NCI-H748 (cell line): Measurements from ENCODE around the gene CLCN7.
A peak's percentile ranks its signal among the peaks of the same experiment; 100 is the strongest.

Source experiments
- DNase-seq: peaks from one replicate; lab custom pipeline; 2025; ENCODE audit not compliant: unreplicated experiment; lab: John Stamatoyannopoulos, UW

Gene CLCN7

DNA sequence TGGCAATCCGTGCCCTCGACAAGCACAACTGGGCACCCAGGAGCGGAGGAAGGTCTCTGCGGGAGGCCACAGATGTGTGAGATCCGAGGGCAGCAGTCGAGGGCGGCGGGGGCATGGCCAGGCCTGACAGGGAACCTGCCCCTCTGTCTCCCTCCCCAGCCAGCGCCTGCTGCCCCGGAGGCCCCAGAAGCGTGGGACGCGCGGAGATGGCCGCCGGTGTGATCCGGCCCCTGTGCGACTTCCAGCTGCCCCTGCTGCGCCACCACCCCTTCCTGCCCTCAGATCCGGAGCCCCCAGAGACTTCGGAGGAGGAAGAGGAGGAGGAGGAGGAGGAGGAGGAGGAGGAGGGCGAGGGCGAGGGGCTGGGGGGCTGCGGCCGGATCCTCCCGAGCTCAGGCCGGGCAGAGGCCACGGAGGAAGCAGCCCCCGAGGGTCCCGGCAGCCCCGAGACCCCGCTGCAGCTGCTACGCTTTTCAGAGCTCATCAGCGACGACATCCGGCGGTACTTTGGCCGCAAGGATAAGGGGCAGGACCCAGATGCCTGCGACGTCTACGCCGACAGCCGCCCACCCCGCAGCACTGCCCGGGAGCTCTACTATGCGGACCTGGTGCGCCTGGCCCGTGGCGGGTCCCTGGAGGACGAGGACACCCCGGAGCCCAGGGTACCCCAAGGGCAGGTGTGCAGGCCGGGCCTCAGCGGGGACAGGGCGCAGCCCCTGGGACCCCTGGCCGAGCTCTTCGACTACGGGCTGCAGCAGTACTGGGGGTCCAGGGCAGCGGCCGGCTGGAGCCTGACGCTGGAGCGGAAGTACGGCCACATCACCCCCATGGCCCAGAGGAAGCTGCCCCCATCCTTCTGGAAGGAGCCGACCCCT is 42.2 kb downstream of the CLCN7 start:
- DNase-seq, result no peak

DNA sequence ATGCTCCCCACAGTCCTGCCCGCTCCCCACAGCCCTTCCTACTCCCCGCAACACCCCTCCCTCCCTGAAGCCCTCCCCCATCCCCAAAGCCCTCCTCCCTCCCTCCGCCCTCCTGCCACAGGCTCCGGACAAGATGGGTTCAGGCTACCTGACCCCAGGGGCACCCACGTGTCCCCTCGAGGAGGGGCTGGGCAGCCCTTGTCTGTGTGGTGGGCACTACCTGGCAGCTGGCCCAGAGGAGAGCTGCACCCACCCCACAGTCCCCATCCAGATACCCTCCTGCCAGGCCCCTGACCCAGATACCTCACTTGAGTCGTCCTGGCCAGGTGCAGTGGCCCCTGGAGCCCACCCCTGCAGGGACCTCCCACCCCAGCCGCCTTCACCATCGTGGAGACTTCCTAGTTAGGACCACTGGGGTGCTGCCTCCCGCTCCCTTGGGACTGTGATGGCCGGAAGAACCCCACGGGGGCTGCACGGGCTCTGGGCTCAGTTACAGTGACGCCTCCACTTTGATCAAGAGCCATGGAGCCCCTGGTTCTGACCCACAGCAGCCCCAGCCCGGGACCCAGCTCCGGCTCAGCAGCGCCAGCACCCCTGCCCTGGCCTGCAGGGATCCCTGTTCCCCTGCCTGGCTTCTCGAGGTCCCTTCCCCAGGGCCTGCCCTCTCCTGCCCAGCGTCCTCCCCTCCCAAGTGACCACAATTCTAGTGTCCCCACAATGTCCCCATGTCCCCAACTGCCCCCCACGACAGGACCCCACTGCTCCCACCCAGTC is 43.1 kb downstream of the CLCN7 start:
- DNase-seq, result no peak

DNA sequence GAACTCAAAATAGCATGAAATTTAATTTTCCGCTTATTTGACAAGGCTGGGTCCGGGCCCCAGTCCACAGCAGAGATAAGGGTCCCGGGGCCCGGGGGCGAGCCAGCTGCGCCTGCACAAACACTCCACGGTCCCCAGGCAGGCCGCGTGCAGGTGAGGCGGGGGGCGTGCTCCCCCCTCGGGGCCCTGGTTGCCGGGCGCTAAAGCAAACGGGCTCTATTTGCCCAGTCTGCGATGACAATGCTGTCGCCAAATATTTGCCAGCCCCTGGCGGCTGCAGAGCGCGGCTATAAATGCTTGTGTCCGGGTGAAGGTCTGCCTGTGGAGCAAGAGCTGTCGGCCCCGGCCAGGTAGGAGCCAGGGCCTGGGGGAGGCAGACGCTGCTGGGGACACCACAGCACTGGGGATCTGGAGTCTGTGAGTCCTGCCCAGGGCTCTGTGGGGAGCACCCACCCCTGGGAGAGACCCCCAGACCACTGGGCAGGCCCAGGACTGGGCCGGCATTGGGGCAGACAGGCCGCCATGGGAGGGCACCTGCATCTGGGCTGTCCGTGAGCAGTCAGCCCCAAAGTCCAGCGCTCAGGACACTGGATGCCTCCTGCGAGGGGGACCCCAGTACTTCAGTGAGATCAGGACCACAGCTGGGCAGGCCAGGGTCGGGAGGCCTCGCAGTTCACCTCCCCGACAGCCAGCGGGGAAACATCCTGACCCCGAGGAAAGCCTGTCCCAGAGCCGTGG is 43.9 kb downstream of the CLCN7 start, which contains the start of gene PERCC1:
Gene PERCC1 (plus strand): TSS at position 320 of the 738 bp plus-strand sequence. CDS start 1,516 bp downstream, outside the sequence.
- DNase-seq, result peak; percentile 60

DNA sequence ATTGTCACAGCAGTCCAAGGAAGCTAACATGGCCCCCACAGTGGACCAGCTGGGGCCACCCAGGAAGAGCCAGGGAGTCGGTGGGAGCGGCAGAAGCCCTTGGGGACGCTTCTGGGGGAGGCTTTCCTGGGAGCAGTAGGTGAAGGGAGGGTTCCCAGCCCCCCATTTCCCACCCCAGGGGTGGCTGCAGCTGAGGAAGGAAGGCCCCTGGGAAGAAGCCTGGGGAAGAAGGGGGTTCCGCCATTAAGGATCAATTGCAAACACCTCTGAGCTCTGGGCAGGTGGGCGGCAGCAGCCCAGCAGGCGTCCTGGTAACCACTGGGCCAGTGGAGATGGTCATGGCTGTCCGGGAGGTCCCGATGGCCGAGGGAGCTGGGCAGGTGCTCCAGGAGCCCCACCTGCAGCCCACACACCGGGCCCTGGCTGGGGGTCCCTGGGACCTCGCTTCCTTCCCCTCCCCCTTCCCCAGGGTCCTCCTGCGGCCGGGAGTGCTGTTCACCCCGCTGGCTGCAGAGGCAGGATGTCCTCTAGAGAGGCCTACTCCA is 44.5 kb downstream of the CLCN7 start:
- no peak for DNase-seq

DNA sequence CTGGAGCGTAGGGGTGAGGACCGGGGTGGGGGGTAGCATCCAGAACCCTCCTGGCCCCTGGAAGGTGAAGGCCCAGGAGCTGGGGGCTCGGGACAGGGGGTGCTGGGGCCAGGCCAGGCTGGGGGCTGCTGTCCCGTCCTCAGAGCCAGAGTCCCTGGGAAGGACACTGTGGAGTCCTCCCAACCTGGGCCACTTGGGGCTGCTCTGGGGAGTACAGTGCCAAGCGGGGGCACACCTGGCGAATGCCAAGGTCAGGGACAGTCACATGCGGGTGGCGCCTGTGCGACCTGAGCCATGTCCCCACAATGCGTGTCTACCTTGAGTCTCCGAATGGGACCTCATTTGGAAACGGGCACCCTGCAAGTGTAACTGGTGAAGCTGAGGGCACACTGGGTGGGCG is 45.2 kb downstream of the CLCN7 start:
- no peak for DNase-seq

DNA sequence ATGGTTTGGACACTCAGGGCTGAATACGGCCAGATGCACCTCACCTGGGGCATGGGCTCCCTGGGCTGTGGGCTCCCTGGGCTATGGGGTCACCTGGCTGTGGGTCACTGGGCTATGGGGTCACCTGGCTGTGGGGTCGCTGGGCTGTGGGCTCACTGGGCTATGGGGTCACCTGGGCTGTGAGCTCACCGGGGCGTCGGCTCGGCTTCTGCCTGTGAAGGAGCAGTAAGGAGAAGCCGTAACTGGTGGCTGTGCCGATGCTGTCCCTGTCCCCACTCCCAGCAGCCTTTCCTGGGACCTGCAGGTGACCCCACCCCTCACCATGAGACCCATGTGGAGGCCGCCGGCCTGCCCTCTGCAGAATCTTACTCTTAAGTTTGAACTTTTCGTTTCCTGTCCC is 45.8 kb downstream of the CLCN7 start:
- no peak for DNase-seq

DNA sequence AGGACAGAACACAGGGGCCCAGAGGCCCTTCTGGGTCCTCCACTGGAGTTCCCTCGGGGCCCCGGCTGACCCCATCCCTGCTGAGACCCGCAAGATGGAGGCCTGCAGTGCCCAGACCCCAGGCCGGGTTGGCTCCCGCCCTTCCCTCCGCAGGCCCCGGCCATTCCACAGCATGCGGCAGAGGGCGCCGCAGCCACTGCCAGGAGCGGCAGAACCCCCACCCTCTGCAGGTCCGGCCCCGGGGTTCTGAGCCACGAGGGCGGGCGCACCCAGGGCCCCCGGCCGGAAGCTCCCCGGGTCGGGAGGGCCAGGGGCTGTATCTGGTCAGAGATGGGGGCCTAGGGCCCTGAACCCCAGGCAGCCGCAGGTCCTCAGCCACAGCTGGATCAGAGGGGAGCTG is 46.3 kb downstream of the CLCN7 start:
- no peak for DNase-seq

DNA sequence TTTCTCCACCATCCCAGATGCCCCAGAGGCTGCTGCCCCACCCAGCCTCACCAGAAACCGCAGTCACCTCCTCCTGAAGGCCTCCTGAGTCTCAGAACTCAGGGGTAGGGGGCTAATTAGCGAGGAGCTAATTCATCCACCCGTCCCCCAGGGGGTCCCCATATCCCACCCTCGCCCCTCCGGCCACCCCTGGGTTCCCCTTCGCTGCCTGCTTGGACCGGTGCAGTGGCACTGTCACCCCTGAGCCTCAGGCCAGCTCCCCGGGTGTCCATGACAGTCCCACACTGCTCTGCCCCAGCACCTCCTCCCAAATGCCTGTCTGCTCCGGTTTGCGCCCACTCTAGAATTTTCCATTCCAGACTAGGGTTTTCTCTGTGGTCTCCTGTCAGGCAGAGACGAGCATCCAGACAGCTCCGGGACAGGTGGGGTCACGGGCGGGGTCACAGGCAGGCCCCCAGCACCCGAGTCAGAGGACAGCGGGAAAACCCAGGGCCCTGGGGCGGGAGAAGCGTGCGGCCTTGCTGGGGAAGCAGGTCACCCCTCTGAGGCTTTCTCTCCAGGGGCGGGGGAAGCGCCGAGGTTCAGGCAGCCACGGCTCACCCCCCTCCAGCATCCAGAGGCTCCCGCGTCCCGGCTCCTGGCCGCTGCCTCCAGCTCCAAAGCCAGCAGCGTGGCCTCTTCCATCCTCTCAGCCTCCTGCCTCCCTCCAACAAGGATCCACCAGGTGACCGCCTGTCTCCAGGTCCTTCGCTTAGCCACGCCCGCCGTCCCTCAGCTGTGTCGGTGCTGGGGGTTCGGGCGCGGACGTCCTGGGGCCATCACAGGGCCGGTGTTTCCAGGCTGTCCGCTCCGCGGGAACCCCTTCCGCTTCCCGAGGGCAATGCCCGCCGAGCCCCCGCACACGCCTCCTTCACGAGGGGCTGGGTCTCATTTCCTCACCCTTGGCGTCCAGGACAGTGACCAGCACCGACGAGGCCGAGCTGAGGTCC is 47.1 kb downstream of the CLCN7 start:
- DNase-seq, result no peak

DNA sequence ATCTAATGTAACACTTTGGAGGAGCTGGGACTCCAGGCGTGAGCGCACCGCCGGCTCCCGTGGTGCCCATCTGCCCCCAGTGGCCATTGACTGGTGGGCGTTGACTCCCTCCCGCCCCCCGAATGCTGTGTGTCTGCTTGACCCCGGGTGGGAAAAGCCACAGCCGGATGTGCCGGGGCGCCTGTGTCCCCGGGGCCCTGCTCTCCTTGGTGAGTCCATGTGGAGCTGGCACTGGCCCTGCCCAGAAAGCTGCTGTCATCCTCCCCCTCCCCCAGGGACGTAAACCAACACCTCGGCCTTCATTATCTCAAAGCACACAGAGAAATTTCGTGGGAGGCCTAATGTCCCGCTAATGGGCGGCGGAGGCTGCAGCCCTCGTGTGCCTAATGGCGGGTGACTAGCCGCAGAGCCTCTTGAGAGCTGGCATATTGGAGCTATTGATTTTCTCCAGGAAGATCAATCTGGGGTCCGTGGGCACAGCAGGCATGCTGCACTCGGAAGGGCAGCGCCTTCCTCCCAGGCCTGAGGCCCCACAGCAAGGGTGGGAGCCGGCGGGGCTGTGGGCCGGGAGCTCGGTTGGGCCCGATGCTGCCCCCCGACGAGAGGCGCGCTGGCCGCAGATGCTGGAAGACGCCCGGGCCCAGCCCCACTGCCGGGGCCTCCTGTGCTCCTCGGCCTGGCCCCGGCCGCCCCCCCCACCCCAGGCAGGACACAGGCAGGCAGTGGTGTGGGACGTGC is 47.9 kb downstream of the CLCN7 start:
- peak; percentile 25 for DNase-seq

DNA sequence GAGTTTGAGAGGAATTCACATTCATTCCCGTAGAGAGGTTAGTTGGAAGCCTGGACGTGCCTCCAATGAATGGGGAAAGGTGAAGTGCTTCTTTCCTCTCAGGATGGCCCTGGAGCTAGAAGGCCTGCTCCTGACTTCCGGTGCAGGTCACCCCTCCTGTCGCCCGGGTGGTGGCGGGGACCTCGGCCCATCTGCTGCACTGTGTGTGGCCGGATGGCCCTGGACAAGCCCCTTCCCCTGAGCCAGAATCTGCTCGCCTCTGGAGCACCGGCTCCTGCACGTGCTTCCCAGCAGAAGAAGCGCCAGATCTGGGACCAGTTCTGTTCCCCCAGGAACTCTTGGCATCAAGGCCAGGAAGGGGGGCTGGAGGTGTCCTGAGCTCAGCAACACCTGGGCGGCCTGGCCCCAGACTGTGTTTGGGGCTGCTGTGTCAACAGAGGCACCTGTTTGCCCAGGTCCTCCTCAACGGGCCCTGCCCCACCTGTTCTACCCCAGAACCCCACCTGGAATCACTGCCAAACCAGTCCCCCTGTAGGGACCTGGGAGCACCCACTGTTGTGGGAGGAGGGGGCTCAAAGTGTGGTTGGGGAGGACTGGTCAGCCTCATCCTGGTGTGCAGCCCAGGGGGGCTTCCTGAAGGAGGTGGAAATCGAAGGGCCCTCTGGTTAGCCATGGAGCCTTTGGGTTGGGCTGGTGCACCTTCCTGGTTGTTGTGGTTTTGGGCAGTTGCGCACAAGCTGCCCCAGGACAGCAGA is 49.0 kb downstream of the CLCN7 start:
- DNase-seq, result no peak

DNA sequence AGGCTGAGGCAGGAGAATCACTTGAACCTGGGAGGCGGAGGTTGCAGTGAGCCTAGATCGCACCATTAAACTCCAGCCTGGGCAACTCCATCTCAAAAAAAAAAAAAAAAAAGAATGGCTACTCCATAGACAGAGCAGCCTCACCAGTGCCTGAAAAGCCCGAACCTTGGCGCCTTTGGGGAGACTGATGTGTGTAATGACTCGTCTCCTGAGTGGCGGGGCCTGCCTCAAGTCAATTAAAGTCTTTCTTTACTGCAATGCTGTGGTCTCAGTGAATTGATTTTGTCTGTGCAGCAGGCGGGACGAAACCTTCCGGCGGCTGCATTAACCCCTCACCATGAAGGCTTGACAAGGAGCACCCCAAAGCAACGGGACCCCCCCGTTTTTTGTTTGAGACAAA is 50.8 kb downstream of the CLCN7 start:
- no peak for DNase-seq

DNA sequence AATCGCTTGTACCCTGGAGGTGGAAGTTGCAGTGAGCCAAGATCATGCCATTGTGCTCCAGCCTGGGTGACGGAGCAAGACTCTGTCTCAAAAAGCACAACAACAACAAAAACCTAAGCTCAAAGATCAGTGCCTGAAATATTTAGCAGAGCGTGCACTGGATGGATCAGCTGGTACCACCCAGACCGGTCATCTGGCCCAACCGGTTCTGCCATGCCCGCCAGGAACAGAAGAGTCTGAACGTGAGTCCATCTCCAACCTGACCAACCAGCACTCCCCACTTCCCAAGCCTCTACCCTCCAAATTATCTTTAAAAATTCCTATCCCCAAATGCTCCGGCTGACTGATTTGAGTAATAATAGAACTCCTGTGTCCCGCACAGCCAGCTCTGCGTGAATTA is 52.8 kb downstream of the CLCN7 start:
- DNase-seq, result no peak

DNA sequence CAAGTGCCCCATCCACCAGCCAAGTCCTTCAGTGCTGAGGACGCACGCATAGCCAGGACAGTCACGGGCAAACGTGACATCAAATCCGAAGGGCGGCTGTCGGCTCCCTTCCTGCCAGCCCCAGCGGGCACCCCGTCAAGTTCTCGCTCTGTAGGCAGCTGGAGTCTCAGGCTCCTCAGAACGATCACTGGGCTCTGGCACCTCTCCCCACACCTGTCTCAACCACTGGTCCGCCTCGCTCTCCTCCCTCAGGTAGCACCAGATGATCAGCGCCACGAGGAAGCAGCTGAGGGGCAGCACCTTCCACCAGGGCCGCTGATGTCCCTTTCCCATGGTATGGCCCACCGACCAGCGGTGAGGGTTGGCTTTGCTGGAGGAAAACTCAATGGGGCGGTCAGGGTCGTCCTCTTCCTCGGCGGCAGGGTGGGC is 54.7 kb downstream of the CLCN7 start:
- DNase-seq, result peak; percentile 25

DNA sequence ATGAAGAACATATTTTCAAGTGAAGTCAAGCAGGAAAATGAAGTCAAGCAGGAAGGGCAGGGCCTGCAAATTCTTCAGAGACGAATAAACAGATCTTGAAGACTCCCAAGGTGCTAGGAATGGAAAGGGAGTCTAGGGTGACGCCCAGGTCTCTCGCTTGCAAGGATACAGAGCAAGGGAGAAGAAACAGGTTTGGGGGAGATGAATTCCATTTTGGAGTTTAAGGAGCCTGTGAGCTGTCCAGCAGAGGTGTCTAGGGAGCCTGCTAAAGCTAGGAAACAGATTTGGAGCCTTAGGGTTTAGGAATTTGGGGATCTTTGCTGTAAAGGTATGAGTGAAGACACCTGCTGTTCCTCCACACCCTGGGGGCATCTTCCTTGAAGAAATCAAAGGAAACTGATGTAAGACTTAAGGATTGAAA is 58.3 kb downstream of the CLCN7 start:
- DNase-seq, result no peak

DNA sequence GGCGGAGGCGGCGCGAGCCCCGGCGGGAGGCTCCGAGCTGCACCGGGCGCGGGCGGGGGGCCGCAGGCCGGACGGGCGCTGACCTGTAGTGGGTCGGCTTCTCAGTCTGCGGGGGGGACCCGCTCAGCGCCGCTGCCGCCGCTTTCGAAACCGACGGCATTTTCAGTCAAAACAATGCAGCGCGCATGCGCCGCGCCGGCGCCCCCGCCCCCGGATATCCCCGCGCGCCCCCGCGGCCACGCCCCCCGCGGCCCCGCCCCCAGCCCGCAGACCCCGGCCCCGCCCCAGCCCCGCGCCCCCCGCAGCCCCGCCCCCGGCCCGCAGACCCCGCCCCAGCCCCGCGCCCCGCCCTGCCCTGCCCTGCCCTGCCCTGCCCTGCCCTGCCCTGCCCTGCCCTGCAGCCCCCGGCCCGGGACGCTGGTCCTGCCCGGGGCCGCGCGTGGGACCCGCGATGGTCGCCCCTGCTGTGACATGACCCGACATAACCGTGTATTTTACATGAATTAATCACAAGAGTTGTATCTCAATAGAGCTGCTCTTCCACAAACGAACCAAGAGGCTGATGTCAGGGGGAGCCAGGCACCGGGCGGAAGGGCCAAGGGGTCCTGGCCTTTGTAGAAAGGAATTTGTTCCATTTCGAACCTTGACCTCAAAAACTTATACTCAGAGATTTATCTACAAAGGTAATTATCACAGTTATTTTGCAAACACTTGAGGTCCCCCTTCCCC is 60.1 kb downstream of the CLCN7 start, which contains the start of gene UNKL:
Gene UNKL (minus strand): TSS at position 173 of the 729 bp plus-strand sequence. CDS start 13 bp downstream, at position 160.
- peak; percentile 54 for DNase-seq

DNA sequence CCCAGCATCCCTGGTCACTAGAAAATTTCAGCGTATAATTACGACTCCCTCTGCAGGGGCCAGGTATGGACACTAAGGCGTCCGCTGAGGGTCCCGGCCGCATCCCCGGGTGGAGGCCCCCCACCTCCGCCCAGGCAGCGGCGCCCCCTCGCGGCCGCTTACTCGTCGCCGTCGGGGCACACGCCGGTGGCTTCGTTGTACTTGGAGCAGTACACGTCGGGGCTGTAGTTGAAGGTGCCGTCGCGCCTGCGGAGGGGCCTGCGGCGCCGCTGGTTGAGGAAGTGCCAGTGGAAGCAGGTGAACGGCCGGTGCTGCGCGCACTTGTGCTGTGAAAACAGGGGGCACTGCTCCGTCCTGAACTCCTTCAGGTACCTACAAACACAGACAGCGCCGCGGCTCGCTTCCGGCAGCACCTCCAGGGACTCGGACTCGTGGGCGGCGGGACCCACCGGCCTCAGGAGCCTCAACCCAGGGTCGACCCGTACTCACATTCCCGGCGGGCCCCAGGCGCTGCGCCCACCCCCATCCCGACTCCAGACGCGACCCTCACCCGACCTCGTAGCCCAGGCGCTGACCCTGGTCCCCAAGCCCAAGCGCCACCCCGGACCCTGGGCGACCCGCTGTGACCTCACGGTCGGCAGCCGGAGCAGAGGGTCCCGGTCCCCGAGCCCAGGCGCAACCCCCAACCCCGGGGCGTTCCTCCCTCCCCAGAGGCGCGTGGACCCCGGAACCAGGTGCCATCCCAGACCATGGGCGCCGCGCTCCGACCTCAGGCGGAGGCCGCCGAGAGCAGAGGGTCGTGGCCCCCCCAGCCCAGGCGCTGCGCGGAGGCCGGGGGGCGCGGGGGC is 60.9 kb downstream of the CLCN7 start:
- peak; percentile 62 for DNase-seq

DNA sequence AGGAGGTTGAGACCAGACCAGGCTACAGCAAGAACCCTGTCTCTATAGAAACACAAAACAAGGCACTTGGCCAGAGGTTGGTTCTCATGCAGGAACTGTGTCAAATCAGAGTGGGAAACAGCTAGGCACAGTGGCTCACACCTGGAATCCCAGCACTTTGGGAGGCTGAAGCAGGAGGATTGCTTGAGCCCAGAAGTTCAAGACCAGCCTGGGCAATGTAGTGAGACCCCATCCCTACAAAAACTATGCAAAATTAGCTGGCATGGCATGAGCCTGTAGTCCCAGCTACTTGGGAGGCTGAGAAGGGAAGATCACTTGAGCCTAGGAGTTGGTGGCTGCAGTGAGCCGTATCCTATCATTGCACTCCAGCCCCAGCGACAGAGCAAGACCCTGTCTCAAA is 62.0 kb downstream of the CLCN7 start:
- no peak for DNase-seq
